Measurements from ENCODE around the gene PLPP4. TPM values are rescaled to one million over a fixed set of nuclear protein-coding genes. Genes with fewer than 3 reads are reported as not detected.
"Not testable (repeated sequence)": the region's sequence is repeated elsewhere in the genome, so short reads cannot be mapped to it uniquely, and the experiment has no call there.

Gene PLPP4
- total and polyA plus RNA-seq, 10 donors, result not detected

DNA sequence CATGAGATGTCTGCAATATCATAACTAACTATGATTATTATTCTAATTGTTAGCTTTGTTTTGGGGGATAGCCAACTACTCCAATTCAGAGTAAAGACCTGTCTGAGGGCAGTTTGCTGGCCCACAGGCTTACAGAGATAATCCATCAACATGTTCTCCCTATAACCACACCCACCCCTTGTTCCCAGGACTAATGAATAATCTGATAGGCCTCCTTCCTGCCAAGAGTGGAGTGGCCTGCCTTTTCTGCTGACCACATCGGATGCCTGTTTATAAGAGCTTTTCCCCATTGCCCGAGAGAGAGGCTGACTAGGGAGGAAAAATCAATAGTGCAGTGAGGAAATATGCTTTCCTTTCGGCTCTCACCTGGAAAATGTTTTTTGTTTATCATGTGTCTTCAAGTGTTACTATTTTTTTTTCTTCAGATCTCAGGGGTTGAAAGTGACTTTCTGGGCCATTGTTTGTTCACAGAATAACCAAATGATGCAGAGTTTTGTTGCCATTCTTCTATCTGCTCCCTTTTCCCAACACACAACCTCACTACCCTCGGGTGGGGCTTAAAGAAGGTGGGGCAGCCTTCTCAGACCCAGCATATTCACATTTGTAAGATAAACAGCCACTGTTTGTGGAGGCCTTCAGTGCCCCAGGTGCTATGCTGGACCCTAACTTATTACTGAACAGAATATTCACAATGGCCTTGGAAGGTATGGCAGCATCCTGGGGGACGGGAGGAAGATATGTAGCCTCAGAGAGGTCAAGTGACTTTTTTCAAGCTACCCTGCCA lies 38.4 kb downstream of the PLPP4 start:
- TF ChIP-seq POLR2AphosphoS5 (IDR thresholded peaks at IDR 0.05) (no peak), POLR2A (IDR thresholded peaks at IDR 0.05) (no peak)
- TF ChIP-seq, protein P1, sequence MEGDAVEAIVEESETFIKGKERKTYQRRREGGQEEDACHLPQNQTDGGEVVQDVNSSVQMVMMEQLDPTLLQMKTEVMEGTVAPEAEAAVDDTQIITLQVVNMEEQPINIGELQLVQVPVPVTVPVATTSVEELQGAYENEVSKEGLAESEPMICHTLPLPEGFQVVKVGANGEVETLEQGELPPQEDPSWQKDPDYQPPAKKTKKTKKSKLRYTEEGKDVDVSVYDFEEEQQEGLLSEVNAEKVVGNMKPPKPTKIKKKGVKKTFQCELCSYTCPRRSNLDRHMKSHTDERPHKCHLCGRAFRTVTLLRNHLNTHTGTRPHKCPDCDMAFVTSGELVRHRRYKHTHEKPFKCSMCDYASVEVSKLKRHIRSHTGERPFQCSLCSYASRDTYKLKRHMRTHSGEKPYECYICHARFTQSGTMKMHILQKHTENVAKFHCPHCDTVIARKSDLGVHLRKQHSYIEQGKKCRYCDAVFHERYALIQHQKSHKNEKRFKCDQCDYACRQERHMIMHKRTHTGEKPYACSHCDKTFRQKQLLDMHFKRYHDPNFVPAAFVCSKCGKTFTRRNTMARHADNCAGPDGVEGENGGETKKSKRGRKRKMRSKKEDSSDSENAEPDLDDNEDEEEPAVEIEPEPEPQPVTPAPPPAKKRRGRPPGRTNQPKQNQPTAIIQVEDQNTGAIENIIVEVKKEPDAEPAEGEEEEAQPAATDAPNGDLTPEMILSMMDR (IDR thresholded peaks at IDR 0.05 in 8 of 11, conservative IDR thresholded peaks at IDR 0.05 in 3 of 11), result no peak
- Histone ChIP-seq H3K4me3 (no peak overlapping the region), H3K27me3 (replicated peaks in 1 of 7) (peaks cover 0 to 16% (median 0%) of the 10 kb centered on the region in 7 donors), H3K4me1 (no peaks in the 10 kb centered on the region), H3K9me3 (no peaks in the 10 kb centered on the region), H3K27ac (no peak overlapping the region), H3K36me3 (no peaks in the 10 kb centered on the region)
- intact Hi-C loops (cut with DNase I; ENCODE audit: low total_unique reads), result no loop called here
- 61 to 76% (median 66%) methylated on average over 5 of the region's 5 CpGs for WGBS, 5 donors
- no peak for DNase-seq

DNA sequence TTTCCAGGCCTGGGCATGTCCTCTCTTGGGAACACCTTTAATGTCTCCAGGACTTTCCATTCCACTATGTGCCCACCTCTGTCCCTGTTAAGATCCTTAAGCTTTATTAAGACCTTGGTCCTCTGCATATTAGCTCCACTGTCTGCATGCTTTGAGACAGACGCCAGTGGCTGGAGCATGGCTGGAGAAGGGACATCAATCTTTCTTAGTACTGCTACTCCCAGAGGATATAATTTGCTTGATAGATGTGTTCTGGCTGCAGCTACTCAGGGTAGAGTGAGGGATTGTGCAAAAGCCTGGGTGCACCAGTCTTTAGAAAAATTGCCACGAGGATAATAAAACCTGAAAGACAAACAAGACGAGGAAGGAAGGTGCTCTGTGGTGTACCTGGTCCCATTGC lies 42.9 kb downstream of the PLPP4 start:
- intact Hi-C loops (cut with DNase I; ENCODE audit: low total_unique reads), result no loop called here
- Histone ChIP-seq H3K9me3 (no peaks in the 10 kb centered on the region), H3K4me3 (no peak overlapping the region), H3K4me1 (no peaks in the 10 kb centered on the region), H3K27ac (no peak overlapping the region), H3K36me3 (no peaks in the 10 kb centered on the region), H3K27me3 (replicated peaks in 1 of 7) (peaks cover 0 to 18% (median 0%) of the 10 kb centered on the region in 7 donors)
- DNase-seq, result no peak
- TF ChIP-seq POLR2A (IDR thresholded peaks at IDR 0.05) (no peak), POLR2AphosphoS5 (IDR thresholded peaks at IDR 0.05) (no peak)
- TF ChIP-seq, protein P1 (IDR thresholded peaks at IDR 0.05 in 8 of 11, conservative IDR thresholded peaks at IDR 0.05 in 3 of 11), result no peak
- 73 to 87% (median 77%) methylated on average over 3 of the region's 3 CpGs for WGBS, 5 donors

DNA sequence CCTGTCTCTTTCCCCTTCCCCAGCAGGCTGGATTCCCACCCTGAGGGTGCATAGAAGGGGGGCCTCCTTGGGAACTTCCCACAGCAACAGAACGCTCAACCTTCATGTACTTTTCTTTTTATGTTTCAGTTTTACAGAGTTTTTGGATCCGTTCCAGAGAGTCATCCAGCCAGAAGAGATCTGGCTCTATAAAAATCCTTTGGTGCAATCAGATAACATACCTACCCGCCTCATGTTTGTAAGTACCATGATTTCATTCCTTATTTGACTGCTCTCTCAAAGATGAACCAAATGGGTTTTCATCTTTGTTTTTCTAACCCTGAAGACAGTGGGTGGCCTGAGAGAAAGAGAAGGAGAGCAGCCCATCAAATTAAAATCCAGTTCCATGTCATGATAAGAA lies 46.7 kb downstream of the PLPP4 start:
- 40 to 62% (median 49%) methylated on average over 3 of the region's 3 CpGs for WGBS, 5 donors
- H3K4me1 ChIP-seq, result no peaks in the 10 kb centered on the region
- no peaks in the 10 kb centered on the region for H3K9me3 ChIP-seq
- intact Hi-C loops (cut with DNase I; ENCODE audit: low total_unique reads), result no loop called here
- no peaks in the 10 kb centered on the region for H3K36me3 ChIP-seq
- peaks cover 0 to 14% (median 0%) of the 10 kb centered on the region in 7 donors for H3K27me3 ChIP-seq (replicated peaks in 1 of 7)
- no peak for TF ChIP-seq POLR2AphosphoS5 (IDR thresholded peaks at IDR 0.05)
- TF ChIP-seq, protein P1 (IDR thresholded peaks at IDR 0.05 in 8 of 11, conservative IDR thresholded peaks at IDR 0.05 in 3 of 11), result no peak
- no peak for TF ChIP-seq POLR2A (IDR thresholded peaks at IDR 0.05)
- DNase-seq, result no peak
- no peak overlapping the region for H3K27ac ChIP-seq
- H3K4me3 ChIP-seq, result no peak overlapping the region

DNA sequence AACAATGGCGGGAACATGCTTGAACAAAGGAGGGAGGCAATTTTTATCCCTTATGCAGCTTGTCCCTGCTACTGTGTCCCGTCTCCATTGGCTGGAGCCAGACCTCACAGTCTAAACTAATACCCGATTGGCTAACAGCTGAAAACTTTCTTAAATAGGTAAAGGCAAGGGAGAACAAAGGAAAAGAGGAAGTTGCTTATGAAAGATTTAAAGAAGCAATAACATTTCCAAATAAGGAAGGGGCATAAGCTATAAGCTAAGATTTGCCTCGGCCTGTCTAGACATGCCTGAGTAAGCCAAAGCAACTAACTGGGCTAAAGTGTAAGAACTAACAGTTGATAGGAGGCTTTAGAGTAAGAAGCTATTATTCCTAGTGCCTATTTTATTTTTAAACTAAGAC lies 47.2 kb downstream of the PLPP4 start:
- H3K4me1 ChIP-seq; H3K27ac ChIP-seq; H3K4me3 ChIP-seq; H3K9me3 ChIP-seq; DNase-seq; intact Hi-C loops (cut with DNase I; ENCODE audit: low total_unique reads); H3K36me3 ChIP-seq: not testable (repeated sequence)
- peaks cover 0 to 14% (median 0%) of the 10 kb centered on the region in 7 donors for H3K27me3 ChIP-seq (replicated peaks in 1 of 7)
- 53 to 63% (median 54%) methylated on average over 4 of the region's 4 CpGs for WGBS, 5 donors
